Measurements from ENCODE around the gene MAPK4.
"Not testable (repeated sequence)": the region's sequence is repeated elsewhere in the genome, so short reads cannot be mapped to it uniquely, and the experiment has no call there.

The MAPK4 gene

GRCh38 chr18:50559752-50560680 lies at the start of gene MAPK4:
TSS of gene MAPK4 (plus strand) at chr18:50560087. CDS start at chr18:50663959, 103,872 bp downstream.
- TF ChIP-seq CTCF (IDR thresholded peaks at IDR 0.05; ENCODE audit: extremely low read depth, insufficient read depth, missing control alignments), result no peak
- peak; percentile 76 for DNase-seq (ENCODE audit: low spot score)
- in situ Hi-C loops (cut with MboI; ENCODE audit: low pct_unique_long_range_greater_than_20kb, low sequenced_read_pairs, unreplicated experiment), result no loop called here

GRCh38 chr18:50517277-50517676 lies 42.6 kb upstream of the MAPK4 start:
- in situ Hi-C loops (cut with MboI; ENCODE audit: low pct_unique_long_range_greater_than_20kb, low sequenced_read_pairs, unreplicated experiment); DNase-seq (ENCODE audit: low spot score): not testable (repeated sequence)

- in situ Hi-C loops (cut with MboI; ENCODE audit: low pct_unique_long_range_greater_than_20kb, low sequenced_read_pairs, unreplicated experiment), result no loop called here
- no peak for TF ChIP-seq CTCF (IDR thresholded peaks at IDR 0.05; ENCODE audit: extremely low read depth, insufficient read depth, missing control alignments)
- no peak for DNase-seq (ENCODE audit: low spot score)
These were observed 40.9 kb upstream of the MAPK4 start for GRCh38 chr18:50518787-50519546.

- no peak for TF ChIP-seq CTCF (IDR thresholded peaks at IDR 0.05; ENCODE audit: extremely low read depth, insufficient read depth, missing control alignments)
- no peak for DNase-seq (ENCODE audit: low spot score)
- in situ Hi-C loops (cut with MboI; ENCODE audit: low pct_unique_long_range_greater_than_20kb, low sequenced_read_pairs, unreplicated experiment), result no loop called here
These were observed 36.7 kb upstream of the MAPK4 start for GRCh38 chr18:50523165-50523564.

GRCh38 chr18:50527636-50528307 lies 32.1 kb upstream of the MAPK4 start:
- TF ChIP-seq CTCF (IDR thresholded peaks at IDR 0.05; ENCODE audit: extremely low read depth, insufficient read depth, missing control alignments), result no peak

GRCh38 chr18:50528806-50529205 lies 31.1 kb upstream of the MAPK4 start:
- in situ Hi-C loops (cut with MboI; ENCODE audit: low pct_unique_long_range_greater_than_20kb, low sequenced_read_pairs, unreplicated experiment), result no loop called here
- no peak for TF ChIP-seq CTCF (IDR thresholded peaks at IDR 0.05; ENCODE audit: extremely low read depth, insufficient read depth, missing control alignments)
- no peak for DNase-seq (ENCODE audit: low spot score)

More at GRCh38 chr18:50527636-50528307, 32.1 kb upstream of the MAPK4 start:
- no peak for DNase-seq (ENCODE audit: low spot score)
- in situ Hi-C loops (cut with MboI; ENCODE audit: low pct_unique_long_range_greater_than_20kb, low sequenced_read_pairs, unreplicated experiment), result no loop called here

- DNase-seq (ENCODE audit: low spot score); in situ Hi-C loops (cut with MboI; ENCODE audit: low pct_unique_long_range_greater_than_20kb, low sequenced_read_pairs, unreplicated experiment): not testable (repeated sequence)
These were observed 26.1 kb upstream of the MAPK4 start for GRCh38 chr18:50533822-50534221.

- in situ Hi-C loops (cut with MboI; ENCODE audit: low pct_unique_long_range_greater_than_20kb, low sequenced_read_pairs, unreplicated experiment); DNase-seq (ENCODE audit: low spot score): not testable (repeated sequence)
These were observed 15.4 kb upstream of the MAPK4 start for GRCh38 chr18:50544476-50544875.

Measured in GM13977 (cell line).